ENCODE measurements around the gene RASA3. TPM values are rescaled to one million over a fixed set of nuclear protein-coding genes. Genes with fewer than 3 reads are reported as not detected.
A peak's percentile ranks its signal among the peaks of the same experiment; 100 is the strongest.

Gene RASA3
- total RNA-seq, 3 donors from 2014 or later (not counting 1 experiment from before 2014, with no cell fraction given) = 252 to 277 (median 274) TPM

DNA sequence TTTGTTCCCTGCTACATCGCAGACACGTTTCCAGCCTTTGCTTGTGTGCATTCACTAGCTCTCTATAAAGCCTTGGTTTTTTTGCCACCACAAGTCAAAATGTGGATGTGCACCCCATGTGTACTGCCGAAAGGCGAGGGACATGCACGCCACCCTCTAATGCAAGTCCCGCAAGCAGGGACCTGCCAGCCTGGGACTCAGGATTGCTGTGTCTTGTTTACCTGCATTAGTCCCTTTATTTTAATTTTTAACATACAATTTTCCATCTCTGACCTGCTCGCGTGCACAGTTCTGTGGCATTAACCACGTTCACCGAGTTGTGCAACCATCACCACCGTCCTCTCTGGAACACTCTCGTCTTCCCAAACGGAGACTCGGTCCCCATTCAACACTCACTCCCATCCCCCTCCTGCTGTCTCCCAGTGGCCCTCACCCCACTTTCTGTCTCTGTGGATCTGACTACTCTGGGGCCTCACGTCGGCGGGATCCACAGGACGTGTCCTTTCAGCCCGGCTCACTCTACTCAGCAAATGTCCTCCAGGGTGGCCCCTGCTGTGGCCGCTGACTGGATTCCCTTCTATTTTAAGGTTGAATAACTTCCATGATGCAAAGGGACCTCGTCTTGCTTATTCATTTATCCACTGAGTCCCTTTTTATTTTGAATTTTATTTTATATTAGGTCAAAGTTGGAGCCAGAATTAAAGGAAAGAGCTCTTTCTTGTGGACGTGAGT lies 58.4 kb downstream of the RASA3 start:
- peaks cover 50% of the 10 kb centered on the region for H3K36me3 ChIP-seq (ENCODE audit: control insufficient read depth, insufficient read depth, low read length)
- no peak overlapping the region for H3K27ac ChIP-seq (ENCODE audit: low read length)
- no peaks in the 10 kb centered on the region for H3K9me3 ChIP-seq (ENCODE audit: control insufficient read depth, insufficient read depth, low read length)
- DNase-seq = no peak
- intact Hi-C loops (cut with micrococcal nuclease) = no loop called here
- no peaks in the 10 kb centered on the region for H3K27me3 ChIP-seq (ENCODE audit: control insufficient read depth, insufficient read depth, low read length)
- H3K9me3 Mint-ChIP-seq = no peaks in the 10 kb centered on the region
- no peak overlapping the region for H3K4me3 ChIP-seq (ENCODE audit: low read length)
- peak overlapping the region; percentile 64 to 84 for H3K27ac Mint-ChIP-seq
- 94% methylated on average over 21 of the region's 22 CpGs for WGBS (ENCODE audit: insufficient coverage)
- H3K4me1 ChIP-seq (ENCODE audit: control insufficient read depth, insufficient read depth, low read length) = peaks cover 62% of the 10 kb centered on the region
- no peaks in the 10 kb centered on the region for H3K27me3 Mint-ChIP-seq (ENCODE audit: low read depth in 2 of 2)
- H3K36me3 Mint-ChIP-seq = peaks cover 26% of the 10 kb centered on the region
- H3K4me1 Mint-ChIP-seq = peaks cover 63 to 68% of the 10 kb centered on the region in 2 donors
- TF ChIP-seq, protein P1, sequence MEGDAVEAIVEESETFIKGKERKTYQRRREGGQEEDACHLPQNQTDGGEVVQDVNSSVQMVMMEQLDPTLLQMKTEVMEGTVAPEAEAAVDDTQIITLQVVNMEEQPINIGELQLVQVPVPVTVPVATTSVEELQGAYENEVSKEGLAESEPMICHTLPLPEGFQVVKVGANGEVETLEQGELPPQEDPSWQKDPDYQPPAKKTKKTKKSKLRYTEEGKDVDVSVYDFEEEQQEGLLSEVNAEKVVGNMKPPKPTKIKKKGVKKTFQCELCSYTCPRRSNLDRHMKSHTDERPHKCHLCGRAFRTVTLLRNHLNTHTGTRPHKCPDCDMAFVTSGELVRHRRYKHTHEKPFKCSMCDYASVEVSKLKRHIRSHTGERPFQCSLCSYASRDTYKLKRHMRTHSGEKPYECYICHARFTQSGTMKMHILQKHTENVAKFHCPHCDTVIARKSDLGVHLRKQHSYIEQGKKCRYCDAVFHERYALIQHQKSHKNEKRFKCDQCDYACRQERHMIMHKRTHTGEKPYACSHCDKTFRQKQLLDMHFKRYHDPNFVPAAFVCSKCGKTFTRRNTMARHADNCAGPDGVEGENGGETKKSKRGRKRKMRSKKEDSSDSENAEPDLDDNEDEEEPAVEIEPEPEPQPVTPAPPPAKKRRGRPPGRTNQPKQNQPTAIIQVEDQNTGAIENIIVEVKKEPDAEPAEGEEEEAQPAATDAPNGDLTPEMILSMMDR (IDR thresholded peaks at IDR 0.05) = no peak
- H3K4me3 Mint-ChIP-seq = no peak overlapping the region
- no peak for ATAC-seq

DNA sequence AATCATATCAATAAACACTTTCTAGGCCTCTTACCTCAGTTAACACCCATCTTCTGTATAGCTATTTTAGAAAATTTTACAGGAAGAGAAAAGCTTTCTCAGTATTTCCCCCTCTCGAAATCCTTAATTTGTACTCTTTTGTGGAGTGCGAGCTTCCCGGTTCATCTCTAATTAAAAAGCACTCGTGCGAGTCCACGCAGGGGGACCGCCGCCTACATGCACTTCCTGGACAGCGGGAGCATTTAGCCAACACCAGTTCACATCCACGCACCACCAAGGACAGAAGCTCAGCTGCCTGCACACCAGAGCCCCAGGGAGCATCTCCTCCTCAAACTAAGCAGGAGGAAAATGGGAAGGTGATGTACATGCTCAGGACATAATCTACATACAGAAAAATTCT lies 60.0 kb downstream of the RASA3 start:
- no peak overlapping the region for H3K4me3 ChIP-seq (ENCODE audit: low read length)
- Mint-ChIP-seq H3K27ac (peak overlapping the region; percentile 78 to 90), H3K36me3 (peaks cover 26% of the 10 kb centered on the region), H3K27me3 (ENCODE audit: low read depth in 2 of 2) (no peaks in the 10 kb centered on the region), H3K4me1 (peaks cover 62 to 68% of the 10 kb centered on the region in 2 donors), H3K4me3 (peak overlapping the region; percentile 42), H3K9me3 (no peaks in the 10 kb centered on the region)
- H3K4me1 ChIP-seq (ENCODE audit: control insufficient read depth, insufficient read depth, low read length) = peaks cover 62% of the 10 kb centered on the region
- intact Hi-C loops (cut with micrococcal nuclease) = no loop called here
- DNase-seq (no peak), ATAC-seq (no peak)
- H3K36me3 ChIP-seq (ENCODE audit: control insufficient read depth, insufficient read depth, low read length) = peaks cover 49% of the 10 kb centered on the region
- H3K27ac ChIP-seq (ENCODE audit: low read length) = no peak overlapping the region
- TF ChIP-seq, protein P1 (IDR thresholded peaks at IDR 0.05) = no peak
- H3K27me3 ChIP-seq (ENCODE audit: control insufficient read depth, insufficient read depth, low read length) = no peaks in the 10 kb centered on the region
- 94% methylated on average over 10 of the region's 10 CpGs for WGBS (ENCODE audit: insufficient coverage)
- no peaks in the 10 kb centered on the region for H3K9me3 ChIP-seq (ENCODE audit: control insufficient read depth, insufficient read depth, low read length)

DNA sequence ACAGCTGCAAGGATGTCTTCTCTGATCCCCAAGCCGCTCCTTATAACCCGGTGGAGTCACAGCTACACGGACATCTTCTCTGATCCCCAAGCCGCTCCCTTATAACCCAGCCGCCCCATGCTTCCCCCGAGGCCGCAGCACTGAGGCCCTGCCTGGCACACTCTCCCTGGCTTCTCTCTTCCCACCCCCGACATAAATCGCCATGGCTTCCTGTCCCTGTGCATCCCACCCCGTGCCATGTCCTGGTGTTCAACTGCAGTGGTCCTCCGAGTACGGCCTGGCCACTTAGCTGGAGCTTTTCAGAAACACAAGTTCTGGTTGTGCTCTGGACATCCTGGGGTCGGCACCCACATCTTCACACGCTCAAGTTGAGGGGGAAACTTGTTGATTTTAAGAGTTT lies 60.4 kb downstream of the RASA3 start:
- Mint-ChIP-seq H3K4me1 (peaks cover 64 to 68% of the 10 kb centered on the region in 2 donors), H3K27me3 (ENCODE audit: low read depth in 2 of 2) (no peaks in the 10 kb centered on the region), H3K36me3 (peaks cover 25% of the 10 kb centered on the region), H3K27ac (peak overlapping the region; percentile 78 to 90), H3K4me3 (peak overlapping the region; percentile 42), H3K9me3 (no peaks in the 10 kb centered on the region)
- no peaks in the 10 kb centered on the region for H3K27me3 ChIP-seq (ENCODE audit: control insufficient read depth, insufficient read depth, low read length)
- ATAC-seq = no peak
- peaks cover 62% of the 10 kb centered on the region for H3K4me1 ChIP-seq (ENCODE audit: control insufficient read depth, insufficient read depth, low read length)
- TF ChIP-seq, protein P1 (IDR thresholded peaks at IDR 0.05) = no peak
- H3K36me3 ChIP-seq (ENCODE audit: control insufficient read depth, insufficient read depth, low read length) = peaks cover 49% of the 10 kb centered on the region
- H3K27ac ChIP-seq (ENCODE audit: low read length) = no peak overlapping the region
- WGBS (ENCODE audit: insufficient coverage) = 92% methylated on average over 14 of the region's 14 CpGs
- H3K4me3 ChIP-seq (ENCODE audit: low read length) = no peak overlapping the region
- intact Hi-C loops (cut with micrococcal nuclease) = no loop called here
- no peaks in the 10 kb centered on the region for H3K9me3 ChIP-seq (ENCODE audit: control insufficient read depth, insufficient read depth, low read length)
- DNase-seq = no peak

All from natural killer cell (primary cell).